ENCODE data around the gene HINT2. TPM values are rescaled to one million over a fixed set of nuclear protein-coding genes. Genes with fewer than 3 reads are reported as not detected.

HINT2 gene
- total RNA-seq, 1 donor from 2014 or later: 32.0 TPM

DNA sequence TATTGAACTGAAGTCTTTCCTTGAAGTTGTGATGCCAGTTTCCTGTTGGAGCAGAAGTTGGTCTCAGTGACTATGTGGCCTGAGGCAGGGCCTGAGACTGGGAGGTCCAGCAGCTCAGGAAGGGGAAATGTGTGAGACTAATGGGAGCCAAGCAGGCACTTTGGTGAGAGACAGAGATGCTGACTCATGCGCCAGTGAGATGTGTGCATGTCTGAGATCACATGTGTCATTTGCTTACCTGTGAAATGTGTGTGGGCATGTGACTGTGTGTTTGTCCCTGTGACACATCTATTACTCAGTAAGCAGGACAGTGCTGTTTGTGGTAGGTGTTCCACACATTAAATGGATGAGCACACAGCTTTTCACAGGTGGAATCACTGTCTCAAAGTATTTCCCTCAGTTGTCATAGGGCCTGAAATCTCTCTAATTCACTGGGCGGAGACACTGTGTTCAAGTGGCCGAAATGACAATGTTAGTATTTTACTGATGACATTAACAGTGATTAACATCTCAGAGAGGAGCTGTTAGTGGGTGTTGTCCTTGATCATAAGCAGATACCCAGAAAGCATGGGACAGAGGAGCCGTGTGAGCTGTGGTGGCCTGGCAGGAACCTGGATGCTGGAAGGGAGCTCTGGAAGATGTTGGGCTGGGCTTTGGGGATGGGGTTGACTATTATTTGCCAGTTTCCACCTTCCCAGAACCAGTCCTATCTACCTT, 16.0 kb downstream of the HINT2 start:
- TF ChIP-seq, protein P1, sequence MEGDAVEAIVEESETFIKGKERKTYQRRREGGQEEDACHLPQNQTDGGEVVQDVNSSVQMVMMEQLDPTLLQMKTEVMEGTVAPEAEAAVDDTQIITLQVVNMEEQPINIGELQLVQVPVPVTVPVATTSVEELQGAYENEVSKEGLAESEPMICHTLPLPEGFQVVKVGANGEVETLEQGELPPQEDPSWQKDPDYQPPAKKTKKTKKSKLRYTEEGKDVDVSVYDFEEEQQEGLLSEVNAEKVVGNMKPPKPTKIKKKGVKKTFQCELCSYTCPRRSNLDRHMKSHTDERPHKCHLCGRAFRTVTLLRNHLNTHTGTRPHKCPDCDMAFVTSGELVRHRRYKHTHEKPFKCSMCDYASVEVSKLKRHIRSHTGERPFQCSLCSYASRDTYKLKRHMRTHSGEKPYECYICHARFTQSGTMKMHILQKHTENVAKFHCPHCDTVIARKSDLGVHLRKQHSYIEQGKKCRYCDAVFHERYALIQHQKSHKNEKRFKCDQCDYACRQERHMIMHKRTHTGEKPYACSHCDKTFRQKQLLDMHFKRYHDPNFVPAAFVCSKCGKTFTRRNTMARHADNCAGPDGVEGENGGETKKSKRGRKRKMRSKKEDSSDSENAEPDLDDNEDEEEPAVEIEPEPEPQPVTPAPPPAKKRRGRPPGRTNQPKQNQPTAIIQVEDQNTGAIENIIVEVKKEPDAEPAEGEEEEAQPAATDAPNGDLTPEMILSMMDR (IDR thresholded peaks at IDR 0.05): no peak
- no peak for DNase-seq (ENCODE audit: low spot score)
- H3K4me3 Mint-ChIP-seq (ENCODE audit: unreplicated experiment): no peak overlapping the region
- H3K27ac Mint-ChIP-seq (ENCODE audit: unreplicated experiment): peak overlapping the region; percentile 30
- H3K4me1 Mint-ChIP-seq (ENCODE audit: low read depth): peaks cover 38% of the 10 kb centered on the region
- H3K27me3 Mint-ChIP-seq (ENCODE audit: low read depth): no peaks in the 10 kb centered on the region
- no peaks in the 10 kb centered on the region for H3K9me3 Mint-ChIP-seq (ENCODE audit: low read depth)
- peaks cover 26% of the 10 kb centered on the region for H3K36me3 Mint-ChIP-seq (ENCODE audit: low read depth)

DNA sequence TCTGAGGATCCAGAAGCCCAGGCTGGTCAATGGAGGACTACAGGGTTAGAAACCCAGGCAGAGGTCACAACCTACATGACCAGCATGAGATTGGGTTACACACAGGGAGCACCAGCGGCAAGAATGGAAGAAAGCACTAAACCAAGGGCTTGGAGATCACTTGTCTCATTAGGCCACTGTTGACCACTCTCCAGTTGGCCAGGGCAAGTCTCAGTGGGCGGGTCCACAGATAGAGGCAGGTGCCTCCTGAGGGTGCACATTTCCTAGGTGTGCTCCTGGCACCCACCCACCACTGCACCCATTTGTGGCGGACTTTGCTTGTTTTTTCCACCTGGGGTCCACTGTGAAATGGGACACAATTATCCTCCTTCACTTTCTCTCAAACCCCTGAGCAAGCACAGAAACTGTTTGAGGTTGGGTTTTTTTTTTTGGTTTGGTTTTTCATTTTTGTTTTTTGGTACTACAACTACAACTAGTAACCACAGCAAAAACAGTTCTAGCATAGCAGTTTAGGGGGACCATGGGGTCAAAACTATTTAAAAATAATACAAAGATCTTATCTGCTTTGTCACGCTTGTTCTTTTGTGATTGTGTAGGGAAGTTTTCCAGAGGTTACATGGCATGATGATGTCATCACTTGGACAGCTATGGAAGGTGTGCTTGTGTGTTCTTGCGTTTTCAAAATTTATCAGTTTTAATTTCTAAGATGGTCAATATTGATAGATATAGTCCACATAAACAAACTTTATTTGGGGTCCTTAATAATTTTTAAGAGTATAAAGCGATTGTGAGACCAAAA, 17.3 kb downstream of the HINT2 start:
- no peaks in the 10 kb centered on the region for H3K27me3 Mint-ChIP-seq (ENCODE audit: low read depth)
- peaks cover 51% of the 10 kb centered on the region for H3K4me1 Mint-ChIP-seq (ENCODE audit: low read depth)
- no peak for DNase-seq (ENCODE audit: low spot score)
- no peaks in the 10 kb centered on the region for H3K9me3 Mint-ChIP-seq (ENCODE audit: low read depth)
- no peak overlapping the region for H3K4me3 Mint-ChIP-seq (ENCODE audit: unreplicated experiment)
- peaks cover 20% of the 10 kb centered on the region for H3K36me3 Mint-ChIP-seq (ENCODE audit: low read depth)
- TF ChIP-seq, protein P1 (IDR thresholded peaks at IDR 0.05): no peak
- no peak overlapping the region for H3K27ac Mint-ChIP-seq (ENCODE audit: unreplicated experiment)

DNA sequence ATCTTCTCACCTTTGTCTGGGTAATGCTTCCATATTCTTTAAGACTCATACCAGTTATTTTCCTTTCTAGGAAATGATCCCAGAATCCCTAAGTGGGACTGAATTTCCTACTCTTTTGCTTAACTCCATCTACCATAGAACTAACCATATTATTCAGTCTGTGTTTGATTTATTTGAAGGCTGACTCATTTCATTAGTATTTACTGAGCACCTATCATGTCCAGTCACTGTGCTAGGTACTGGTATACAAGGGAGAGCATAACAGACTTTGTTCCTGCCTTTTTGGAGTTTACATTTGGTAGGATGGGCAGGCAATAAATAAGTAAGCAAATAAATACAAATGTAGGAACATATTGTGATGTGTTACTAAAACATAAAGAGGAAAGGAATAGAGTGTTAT, 19.1 kb downstream of the HINT2 start:
- no peaks in the 10 kb centered on the region for H3K9me3 Mint-ChIP-seq (ENCODE audit: low read depth)
- no peaks in the 10 kb centered on the region for H3K27me3 Mint-ChIP-seq (ENCODE audit: low read depth)
- H3K36me3 Mint-ChIP-seq (ENCODE audit: low read depth): peaks cover 7% of the 10 kb centered on the region
- H3K4me3 Mint-ChIP-seq (ENCODE audit: unreplicated experiment): no peak overlapping the region
- H3K4me1 Mint-ChIP-seq (ENCODE audit: low read depth): peaks cover 56% of the 10 kb centered on the region
- DNase-seq (ENCODE audit: low spot score): no peak
- TF ChIP-seq, protein P1 (IDR thresholded peaks at IDR 0.05): no peak
- no peak overlapping the region for H3K27ac Mint-ChIP-seq (ENCODE audit: unreplicated experiment)

DNA sequence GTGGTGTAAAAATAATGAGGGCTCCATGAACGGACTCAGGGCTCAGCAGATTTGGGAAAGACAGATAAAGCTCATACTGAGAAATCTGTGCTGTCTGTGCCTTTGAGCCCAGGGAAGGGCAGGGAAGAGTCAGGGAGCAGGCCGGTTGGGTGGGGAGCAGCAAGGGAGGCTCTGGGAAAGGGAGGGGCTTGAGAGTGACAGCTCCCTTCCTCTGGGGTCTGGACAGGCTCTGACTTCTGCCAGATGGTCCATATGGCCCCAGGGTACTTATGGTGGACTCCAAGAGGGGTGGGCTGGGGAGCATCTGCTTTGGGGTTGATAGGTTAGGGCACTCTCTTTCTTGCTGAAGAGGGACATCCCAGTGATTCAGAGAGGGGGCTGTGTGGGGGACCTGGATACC, 21.4 kb downstream of the HINT2 start:
- H3K4me1 Mint-ChIP-seq (ENCODE audit: low read depth): peaks cover 57% of the 10 kb centered on the region
- no peaks in the 10 kb centered on the region for H3K36me3 Mint-ChIP-seq (ENCODE audit: low read depth)
- peak overlapping the region; percentile 63 for H3K4me3 Mint-ChIP-seq (ENCODE audit: unreplicated experiment)
- H3K27me3 Mint-ChIP-seq (ENCODE audit: low read depth): no peaks in the 10 kb centered on the region
- no peak for DNase-seq (ENCODE audit: low spot score)
- TF ChIP-seq, protein P1 (IDR thresholded peaks at IDR 0.05): no peak
- H3K9me3 Mint-ChIP-seq (ENCODE audit: low read depth): no peaks in the 10 kb centered on the region
- no peak overlapping the region for H3K27ac Mint-ChIP-seq (ENCODE audit: unreplicated experiment)

DNA sequence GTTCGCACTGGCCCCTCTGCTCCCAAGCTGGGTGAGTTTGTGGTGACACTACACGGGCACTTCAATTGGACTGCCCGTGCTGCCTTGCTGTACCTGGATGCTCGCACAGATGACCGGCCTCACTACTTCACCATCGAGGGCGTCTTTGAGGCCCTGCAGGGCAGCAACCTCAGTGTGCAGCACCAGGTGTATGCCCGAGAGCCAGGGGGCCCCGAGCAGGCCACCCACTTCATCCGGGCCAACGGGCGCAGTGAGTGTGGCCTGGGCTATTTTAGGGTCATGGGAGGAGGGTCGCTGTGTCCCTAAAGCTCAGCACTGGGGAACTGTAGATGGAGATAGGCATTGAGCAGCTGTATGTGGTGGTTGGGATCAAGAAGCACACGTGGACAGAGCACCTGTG, 22.0 kb downstream of the HINT2 start:
- Mint-ChIP-seq H3K4me1 (ENCODE audit: low read depth) (peaks cover 51% of the 10 kb centered on the region), H3K4me3 (ENCODE audit: unreplicated experiment) (peak overlapping the region; percentile 63), H3K27me3 (ENCODE audit: low read depth) (no peaks in the 10 kb centered on the region), H3K27ac (ENCODE audit: unreplicated experiment) (no peak overlapping the region), H3K9me3 (ENCODE audit: low read depth) (no peaks in the 10 kb centered on the region), H3K36me3 (ENCODE audit: low read depth) (no peaks in the 10 kb centered on the region)
- no peak for DNase-seq (ENCODE audit: low spot score)
- TF ChIP-seq, protein P1 (IDR thresholded peaks at IDR 0.05): no peak

Measured in chondrocyte (in vitro differentiated cells).